ENCODE measurements around the gene SLC16A11.
A peak's percentile ranks its signal among the peaks of the same experiment; 100 is the strongest.
"Not testable (repeated sequence)": the region's sequence is repeated elsewhere in the genome, so short reads cannot be mapped to it uniquely, and the experiment has no call there.

SLC16A11 gene

GRCh38 chr17:7060165-7060891 is 16.4 kb upstream of the SLC16A11 start:
- H3K4me3 ChIP-seq (ENCODE audit: low read length): no peak overlapping the region
- DNase-seq (ENCODE audit: low read depth, low spot score): no peak

- no peak overlapping the region for H3K4me3 ChIP-seq (ENCODE audit: low read length)
- DNase-seq (ENCODE audit: low read depth, low spot score): no peak
These were observed 15.0 kb upstream of the SLC16A11 start for GRCh38 chr17:7058831-7059447.

- no peak overlapping the region for H3K4me3 ChIP-seq (ENCODE audit: low read length)
- no peak for DNase-seq (ENCODE audit: low read depth, low spot score)
These were observed 12.5 kb upstream of the SLC16A11 start for GRCh38 chr17:7056386-7056785.

- DNase-seq (ENCODE audit: low read depth, low spot score); H3K4me3 ChIP-seq (ENCODE audit: low read length): not testable (repeated sequence)
These were observed 6.7 kb upstream of the SLC16A11 start for GRCh38 chr17:7050583-7050982.

DNA sequence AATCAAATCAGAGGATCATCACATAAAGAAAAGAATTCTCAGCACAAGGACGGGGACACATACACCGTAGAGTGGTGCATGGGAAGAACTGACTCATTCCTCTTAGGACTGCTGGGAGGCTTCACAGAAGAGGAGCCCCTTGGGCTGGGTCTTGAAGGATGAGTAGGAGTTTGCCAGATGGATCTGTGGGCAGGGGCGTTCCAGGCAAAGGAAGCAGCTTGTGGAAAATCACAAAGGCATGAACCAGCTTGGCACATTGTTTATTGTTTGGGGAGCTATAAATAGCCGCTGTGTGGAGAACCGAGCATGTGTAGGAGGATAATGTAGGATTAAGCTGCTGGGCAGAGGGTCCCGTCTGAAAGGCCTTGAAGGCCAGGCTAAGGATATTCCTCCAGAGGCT is 5.1 kb upstream of the SLC16A11 start:
- H3K4me3 ChIP-seq (ENCODE audit: low read length): no peak overlapping the region
- DNase-seq (ENCODE audit: low read depth, low spot score): no peak

DNA sequence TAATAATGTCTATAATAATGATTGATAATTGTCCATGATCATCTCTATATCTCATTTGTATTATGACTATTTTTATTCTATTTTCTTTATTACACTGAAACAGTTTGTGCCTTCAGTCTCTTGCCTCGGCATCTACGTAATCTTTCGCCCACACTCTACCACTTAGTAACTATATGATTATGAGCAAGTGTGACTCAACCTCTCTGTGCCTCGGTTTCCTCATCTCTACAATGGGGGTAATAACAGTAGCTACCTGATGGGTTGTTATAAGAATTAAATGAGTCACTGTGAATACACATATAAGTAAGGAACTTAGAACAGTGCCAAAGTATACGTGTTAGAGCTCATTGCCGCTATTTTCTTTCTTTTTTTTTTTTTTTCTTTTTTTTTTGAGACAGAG is 3.7 kb upstream of the SLC16A11 start:
- H3K4me3 ChIP-seq (ENCODE audit: low read length): no peak overlapping the region

GRCh38 chr17:7046725-7047397 is 3.0 kb upstream of the SLC16A11 start:
- H3K4me3 ChIP-seq (ENCODE audit: low read length): peak overlapping the region; percentile 66
- DNase-seq (ENCODE audit: low read depth, low spot score): peak; percentile 90

More for the DNA sequence above, 3.7 kb upstream of the SLC16A11 start:
- DNase-seq (ENCODE audit: low read depth, low spot score): no peak

DNA sequence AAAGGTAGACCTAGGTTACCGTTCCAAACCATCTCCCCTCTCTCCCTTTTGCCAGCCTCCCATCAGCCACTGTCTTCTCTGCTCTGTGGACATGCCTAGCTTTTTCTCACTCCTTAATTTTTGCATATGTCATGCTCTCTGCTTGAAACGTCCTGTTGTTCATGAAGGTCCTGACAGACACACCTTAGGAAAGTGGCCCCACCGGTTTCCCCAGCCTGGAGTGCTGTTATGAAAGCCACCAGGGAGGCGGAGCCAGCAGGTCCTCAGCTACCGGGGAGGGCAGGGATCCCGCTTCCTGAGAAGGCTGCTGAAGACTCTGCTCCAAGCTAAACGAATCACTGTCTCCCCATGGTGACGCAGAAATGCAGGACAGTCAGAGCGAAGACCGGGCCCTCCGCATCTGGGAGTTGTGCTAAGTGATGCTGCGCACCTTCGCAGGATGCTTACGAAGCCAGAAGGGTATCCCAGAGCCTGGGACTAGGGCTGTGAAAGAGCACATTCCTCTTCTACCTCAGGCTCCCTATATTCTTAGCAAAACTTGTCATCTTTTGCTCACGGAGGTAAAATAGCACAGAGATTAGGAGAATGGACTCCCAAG is 2.3 kb upstream of the SLC16A11 start:
- H3K4me3 ChIP-seq (ENCODE audit: low read length): peak overlapping the region; percentile 66
- no peak for DNase-seq (ENCODE audit: low read depth, low spot score)

GRCh38 chr17:7045492-7046126 is 1.7 kb upstream of the SLC16A11 start:
- peak overlapping the region; percentile 66 for H3K4me3 ChIP-seq (ENCODE audit: low read length)

GRCh38 chr17:7043182-7043496 is 753 bp downstream of the SLC16A11 start:
- DNase-seq (ENCODE audit: low read depth, low spot score): no peak
- no peak overlapping the region for H3K4me3 ChIP-seq (ENCODE audit: low read length)

More at GRCh38 chr17:7045492-7046126, 1.7 kb upstream of the SLC16A11 start:
- DNase-seq (ENCODE audit: low read depth, low spot score): peak; percentile 79

DNA sequence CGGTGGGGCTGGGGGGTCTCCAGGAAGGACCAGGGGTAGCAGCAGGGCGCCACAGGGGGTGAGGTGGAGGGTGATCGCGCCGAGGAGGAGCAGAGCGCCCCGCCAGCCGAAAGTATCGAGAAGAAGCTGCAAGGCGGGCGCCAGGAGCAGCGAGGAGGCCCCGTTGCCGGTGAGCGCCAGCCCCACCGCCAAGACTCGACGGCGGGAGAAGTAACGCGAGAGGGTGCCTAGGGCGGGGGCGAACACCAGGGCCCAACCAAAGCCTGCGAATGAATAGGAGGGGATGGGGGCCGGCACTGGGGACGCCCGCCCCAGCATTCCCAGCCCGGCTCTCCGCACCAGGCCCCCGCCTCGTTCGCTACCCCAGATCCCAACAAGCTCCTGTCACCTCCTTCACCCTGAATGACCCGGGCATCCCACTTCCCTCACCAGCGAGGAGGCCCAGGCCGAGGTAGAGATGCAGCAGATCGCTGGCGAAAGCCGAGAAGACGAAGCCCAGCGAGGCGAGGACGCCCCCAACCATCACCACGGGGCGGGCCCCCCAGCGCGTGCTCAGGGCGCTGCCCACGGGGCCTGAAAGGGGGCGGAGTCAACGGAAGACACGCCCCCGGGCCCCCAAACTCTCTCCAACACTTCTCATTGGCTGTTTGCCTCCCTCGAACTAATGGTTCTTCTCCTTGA is 1.3 kb downstream of the SLC16A11 start:
- H3K4me3 ChIP-seq (ENCODE audit: low read length): no peak overlapping the region
- DNase-seq (ENCODE audit: low read depth, low spot score): no peak

DNA sequence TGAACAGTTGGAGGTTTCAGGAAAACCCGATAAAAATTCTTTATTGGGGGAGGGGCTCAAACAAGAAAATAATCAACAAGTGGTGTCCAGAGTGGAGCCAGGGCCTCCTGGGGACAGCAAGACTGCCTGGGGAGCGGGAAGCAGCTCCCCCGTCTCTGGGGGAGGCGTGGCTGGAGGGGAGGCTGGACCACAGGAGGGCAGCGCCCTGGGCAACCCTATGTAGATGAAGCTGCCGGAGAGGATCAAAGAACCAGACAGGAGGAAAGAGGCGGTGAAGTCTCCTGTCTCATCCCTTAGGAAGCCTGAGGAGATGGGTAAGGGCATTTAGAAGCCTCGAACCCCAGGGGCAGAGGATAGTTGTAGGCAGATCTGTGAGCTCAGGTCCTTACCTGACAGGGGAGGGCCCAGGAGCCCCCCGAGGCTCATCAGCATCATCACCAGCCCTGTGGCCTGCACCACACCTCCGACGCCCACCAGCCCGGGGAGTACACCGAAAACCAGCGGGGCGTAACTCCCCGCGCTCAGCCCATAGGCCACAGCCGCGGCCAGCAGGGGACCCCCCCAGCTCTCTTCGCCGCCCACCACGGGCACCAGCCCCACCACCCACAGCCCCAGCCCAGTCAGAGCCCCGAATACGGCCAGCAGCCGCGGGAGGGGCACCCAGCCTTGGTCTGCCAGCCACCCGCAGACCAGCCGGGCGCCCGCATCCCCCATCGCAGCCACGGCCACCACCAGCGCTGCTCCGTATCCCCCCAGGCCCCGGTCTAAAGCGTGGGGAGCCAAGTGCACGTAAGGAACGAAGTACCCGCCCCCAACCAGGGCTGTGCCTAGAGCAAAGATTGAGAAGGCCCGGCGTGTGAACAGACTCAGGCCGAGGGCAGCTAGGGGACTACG is 2.0 kb downstream of the SLC16A11 start:
- no peak overlapping the region for H3K4me3 ChIP-seq (ENCODE audit: low read length)
- DNase-seq (ENCODE audit: low read depth, low spot score): no peak

GRCh38 chr17:7039832-7040231 is 4.1 kb downstream of the SLC16A11 start:
- no peak for DNase-seq (ENCODE audit: low read depth, low spot score)
- H3K4me3 ChIP-seq (ENCODE audit: low read length): no peak overlapping the region

- no peak for DNase-seq (ENCODE audit: low read depth, low spot score)
These were observed 5.6 kb downstream of the SLC16A11 start for GRCh38 chr17:7038025-7038862.

DNA sequence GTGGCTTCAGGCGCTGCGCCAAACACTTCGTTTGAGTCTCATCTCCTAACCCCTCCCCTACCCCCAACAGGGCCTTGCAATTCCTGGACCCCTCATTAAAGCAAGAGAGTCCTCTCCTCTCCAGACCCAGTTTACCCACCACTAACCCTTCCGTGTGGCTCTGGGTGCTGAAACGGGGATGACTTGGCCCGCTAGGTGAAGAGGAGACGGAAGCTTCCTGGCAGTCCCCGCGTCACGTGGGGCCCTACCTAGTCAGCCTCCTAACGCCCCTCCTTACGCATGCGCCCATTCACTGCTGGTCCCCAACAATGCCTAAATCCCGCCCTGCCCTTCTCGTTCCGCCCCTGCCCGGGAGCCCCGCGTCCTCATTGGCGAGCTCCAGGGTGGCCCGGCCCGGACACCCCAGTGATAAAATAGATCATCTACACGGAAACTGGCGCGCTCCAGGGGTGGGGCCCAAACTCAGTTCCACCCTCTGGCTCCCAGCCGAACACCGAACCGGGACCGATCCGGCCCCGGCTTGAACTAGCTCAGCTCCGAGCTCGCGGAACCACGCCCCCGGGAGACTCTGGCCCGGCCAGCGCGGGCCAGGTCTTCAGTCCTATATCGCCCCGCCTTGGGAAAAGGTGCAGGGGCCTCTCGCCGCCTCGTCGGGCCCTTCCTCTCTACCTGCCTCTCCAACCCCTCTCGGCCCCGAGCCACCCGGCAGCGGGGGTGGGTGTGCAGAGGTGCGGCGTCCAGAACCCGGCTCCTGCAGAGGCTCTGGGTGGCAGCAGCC is 8.1 kb downstream of the SLC16A11 start, which contains the start of gene SLC16A13:
SLC16A13 (plus strand) TSS at position 425 of the 778 bp plus-strand sequence. CDS start 368 bp downstream, outside the sequence.
- DNase-seq (ENCODE audit: low read depth, low spot score): peak; percentile 97
- H3K4me3 ChIP-seq (ENCODE audit: low read length): peak within 1 kb of the TSS; percentile 87

More at GRCh38 chr17:7038025-7038862, 5.6 kb downstream of the SLC16A11 start:
- no peak overlapping the region for H3K4me3 ChIP-seq (ENCODE audit: low read length)

GRCh38 chr17:7034955-7035590 is 8.8 kb downstream of the SLC16A11 start:
- H3K4me3 ChIP-seq (ENCODE audit: low read length): peak overlapping the region; percentile 87
- DNase-seq (ENCODE audit: low read depth, low spot score): peak; percentile 70

Data from Jurkat, Clone E6-1 (cell line).